ENCODE results near the gene PTPN14.

The PTPN14 gene

GRCh38 chr1:214574598-214575411 lies 23.4 kb upstream of the PTPN14 start:
- DNase-seq (ENCODE audit: low spot score in 2 of 2) (no peak), ATAC-seq (no peak)
- H3K36me3 Mint-ChIP-seq = no peaks in the 10 kb centered on the region
- H3K27ac Mint-ChIP-seq = no peak overlapping the region
- peaks cover 9% of the 10 kb centered on the region for H3K9me3 Mint-ChIP-seq
- no peak overlapping the region for H3K4me3 Mint-ChIP-seq
- H3K4me1 Mint-ChIP-seq = no peaks in the 10 kb centered on the region

- Mint-ChIP-seq H3K9me3 (peaks cover 9% of the 10 kb centered on the region), H3K4me1 (no peaks in the 10 kb centered on the region), H3K4me3 (no peak overlapping the region), H3K27ac (no peak overlapping the region), H3K36me3 (no peaks in the 10 kb centered on the region)
- DNase-seq (ENCODE audit: low spot score in 2 of 2) (no peak), ATAC-seq (no peak)
Observed at GRCh38 chr1:214573386-214574318, 22.2 kb upstream of the PTPN14 start.

- Mint-ChIP-seq H3K4me1 (no peaks in the 10 kb centered on the region), H3K36me3 (no peaks in the 10 kb centered on the region), H3K4me3 (no peak overlapping the region), H3K9me3 (peaks cover 6% of the 10 kb centered on the region), H3K27ac (no peak overlapping the region)
- ATAC-seq (no peak), DNase-seq (ENCODE audit: low spot score in 2 of 2) (no peak)
Observed at GRCh38 chr1:214571281-214571680, 19.9 kb upstream of the PTPN14 start.

- Mint-ChIP-seq H3K4me3 (no peak overlapping the region), H3K4me1 (no peaks in the 10 kb centered on the region), H3K36me3 (no peaks in the 10 kb centered on the region), H3K9me3 (no peaks in the 10 kb centered on the region), H3K27ac (no peak overlapping the region)
- DNase-seq (ENCODE audit: low spot score in 2 of 2) (no peak), ATAC-seq (no peak)
Observed at GRCh38 chr1:214570442-214570841, 19.0 kb upstream of the PTPN14 start.

GRCh38 chr1:214569357-214570004 lies 18.1 kb upstream of the PTPN14 start:
- H3K9me3 Mint-ChIP-seq = no peaks in the 10 kb centered on the region
- peak; percentile 51 for ATAC-seq
- no peak for DNase-seq (ENCODE audit: low spot score in 2 of 2)
- H3K4me3 Mint-ChIP-seq = no peak overlapping the region
- H3K4me1 Mint-ChIP-seq = no peaks in the 10 kb centered on the region
- no peaks in the 10 kb centered on the region for H3K36me3 Mint-ChIP-seq
- no peak overlapping the region for H3K27ac Mint-ChIP-seq

- Mint-ChIP-seq H3K36me3 (no peaks in the 10 kb centered on the region), H3K27ac (no peak overlapping the region), H3K4me1 (no peaks in the 10 kb centered on the region), H3K4me3 (no peak overlapping the region), H3K9me3 (no peaks in the 10 kb centered on the region)
- DNase-seq (ENCODE audit: low spot score in 2 of 2) (no peak), ATAC-seq (no peak)
Observed at GRCh38 chr1:214568328-214568727, 16.9 kb upstream of the PTPN14 start.

- Mint-ChIP-seq H3K27ac (no peak overlapping the region), H3K36me3 (no peaks in the 10 kb centered on the region), H3K4me1 (no peaks in the 10 kb centered on the region), H3K4me3 (no peak overlapping the region), H3K9me3 (no peaks in the 10 kb centered on the region)
- ATAC-seq (no peak), DNase-seq (ENCODE audit: low spot score in 2 of 2) (no peak)
Observed at GRCh38 chr1:214567481-214567980, 16.1 kb upstream of the PTPN14 start.

GRCh38 chr1:214566158-214567104 lies 15.0 kb upstream of the PTPN14 start:
- H3K27ac Mint-ChIP-seq = no peak overlapping the region
- no peaks in the 10 kb centered on the region for H3K4me1 Mint-ChIP-seq
- no peak overlapping the region for H3K4me3 Mint-ChIP-seq
- no peaks in the 10 kb centered on the region for H3K9me3 Mint-ChIP-seq
- no peaks in the 10 kb centered on the region for H3K36me3 Mint-ChIP-seq
- DNase-seq (ENCODE audit: low spot score in 2 of 2) (no peak), ATAC-seq (peak; percentile 69)

GRCh38 chr1:214565310-214565709 lies 13.9 kb upstream of the PTPN14 start:
- no peak overlapping the region for H3K27ac Mint-ChIP-seq
- no peaks in the 10 kb centered on the region for H3K36me3 Mint-ChIP-seq

GRCh38 chr1:214563881-214564280 lies 12.5 kb upstream of the PTPN14 start:
- Mint-ChIP-seq H3K27ac (no peak overlapping the region), H3K4me1 (no peaks in the 10 kb centered on the region), H3K9me3 (no peaks in the 10 kb centered on the region), H3K36me3 (no peaks in the 10 kb centered on the region), H3K4me3 (no peak overlapping the region)
- DNase-seq (ENCODE audit: low spot score in 2 of 2) (no peak), ATAC-seq (no peak)

More at GRCh38 chr1:214565310-214565709, 13.9 kb upstream of the PTPN14 start:
- Mint-ChIP-seq H3K4me3 (no peak overlapping the region), H3K9me3 (no peaks in the 10 kb centered on the region), H3K4me1 (no peaks in the 10 kb centered on the region)
- ATAC-seq = no peak
- DNase-seq (ENCODE audit: low spot score in 2 of 2) = no peak

GRCh38 chr1:214557952-214558735 lies 6.7 kb upstream of the PTPN14 start:
- ATAC-seq = peak; percentile 59
- H3K4me3 Mint-ChIP-seq = no peak overlapping the region
- H3K27ac Mint-ChIP-seq = no peak overlapping the region
- no peak for DNase-seq (ENCODE audit: low spot score in 2 of 2)
- H3K36me3 Mint-ChIP-seq = no peaks in the 10 kb centered on the region
- no peaks in the 10 kb centered on the region for H3K9me3 Mint-ChIP-seq
- no peaks in the 10 kb centered on the region for H3K4me1 Mint-ChIP-seq

GRCh38 chr1:214553142-214553710 lies 1.8 kb upstream of the PTPN14 start:
- ATAC-seq (no peak), DNase-seq (ENCODE audit: low spot score in 2 of 2) (no peak)
- Mint-ChIP-seq H3K4me1 (peaks cover 5% of the 10 kb centered on the region), H3K9me3 (no peaks in the 10 kb centered on the region), H3K27ac (no peak overlapping the region), H3K36me3 (no peaks in the 10 kb centered on the region), H3K4me3 (no peak overlapping the region)

- no peak for ATAC-seq
- Mint-ChIP-seq H3K36me3 (no peaks in the 10 kb centered on the region), H3K4me3 (peak overlapping the region; percentile 45), H3K4me1 (peaks cover 5% of the 10 kb centered on the region), H3K27ac (no peak overlapping the region), H3K9me3 (no peaks in the 10 kb centered on the region)
- no peak for DNase-seq (ENCODE audit: low spot score in 2 of 2)
Observed at GRCh38 chr1:214552174-214552608, 789 bp upstream of the PTPN14 start.
